ENCODE data around the gene BTBD18.
A peak's percentile ranks its signal among the peaks of the same experiment; 100 is the strongest.
"Not testable (repeated sequence)": the region's sequence is repeated elsewhere in the genome, so short reads cannot be mapped to it uniquely, and the experiment has no call there.

Gene BTBD18

GRCh38 chr11:57727185-57727584 lies 24.4 kb downstream of the BTBD18 start:
- no peak for DNase-seq

GRCh38 chr11:57716726-57717125 lies 34.9 kb downstream of the BTBD18 start:
- not testable (repeated sequence) for DNase-seq

- DNase-seq = no peak
Measured at GRCh38 chr11:57713835-57714234, 37.8 kb downstream of the BTBD18 start.

GRCh38 chr11:57712256-57713150 lies 39.1 kb downstream of the BTBD18 start, which contains the start of gene TMX2:
TSS of gene TMX2 (plus strand) at chr11:57712593. CDS start at chr11:57712619, 26 bp downstream.
- DNase-seq = peak; percentile 99

- peak; percentile 97 for DNase-seq
Measured at GRCh38 chr11:57711414-57712255, 40.0 kb downstream of the BTBD18 start, which contains the start of gene MED19. TSS of gene MED19 (minus strand) at chr11:57712215. CDS start at chr11:57712179, 36 bp downstream.

GRCh38 chr11:57709802-57710367 lies 41.7 kb downstream of the BTBD18 start:
- no peak for DNase-seq

- not testable (repeated sequence) for DNase-seq
Measured at GRCh38 chr11:57705432-57705831, 46.2 kb downstream of the BTBD18 start.

- DNase-seq = no peak
Measured at GRCh38 chr11:57704932-57705331, 46.7 kb downstream of the BTBD18 start.

GRCh38 chr11:57703341-57703740 lies 48.3 kb downstream of the BTBD18 start:
- DNase-seq = no peak

- DNase-seq = no peak
Measured at GRCh38 chr11:57700425-57700824, 51.2 kb downstream of the BTBD18 start.

GRCh38 chr11:57699813-57700212 lies 51.8 kb downstream of the BTBD18 start:
- no peak for DNase-seq

- DNase-seq = no peak
Measured at GRCh38 chr11:57698843-57699365, 52.7 kb downstream of the BTBD18 start.

All from NCI-H69 (cell line).